Activated gamma-delta T cell treated with Interleukin-2 at 50 U/mL for 16 hours (primary cell): ENCODE results near the gene NEU1.
A peak's percentile ranks its signal among the peaks of the same experiment; 100 is the strongest.

Experiments used
- DNase-seq: peaks from one replicate; pipeline ENCODE4 v3.0.0-alpha.2; 2020

NEU1 gene

GRCh38 chr6:31892821-31893220 is 30.2 kb upstream of the NEU1 start:
- no peak for DNase-seq

GRCh38 chr6:31889331-31889972 is 26.8 kb upstream of the NEU1 start:
- no peak for DNase-seq

- peak; percentile 53 for DNase-seq
Measured at GRCh38 chr6:31888276-31889258, 25.9 kb upstream of the NEU1 start.

GRCh38 chr6:31887173-31888007 is 24.8 kb upstream of the NEU1 start:
- DNase-seq: no peak

GRCh38 chr6:31886541-31886991 is 23.9 kb upstream of the NEU1 start:
- DNase-seq: no peak

GRCh38 chr6:31884528-31885035 is 22.0 kb upstream of the NEU1 start:
- no peak for DNase-seq

GRCh38 chr6:31883676-31884075 is 21.1 kb upstream of the NEU1 start:
- no peak for DNase-seq

- no peak for DNase-seq
Measured at GRCh38 chr6:31882344-31882743, 19.7 kb upstream of the NEU1 start.

GRCh38 chr6:31881136-31881859 is 18.7 kb upstream of the NEU1 start:
- no peak for DNase-seq

- no peak for DNase-seq
Measured at GRCh38 chr6:31880616-31881015, 18.0 kb upstream of the NEU1 start.

- no peak for DNase-seq
Measured at GRCh38 chr6:31879901-31880300, 17.3 kb upstream of the NEU1 start.

- no peak for DNase-seq
Measured at GRCh38 chr6:31879143-31879542, 16.5 kb upstream of the NEU1 start.

GRCh38 chr6:31878726-31879125 is 16.1 kb upstream of the NEU1 start, which contains the start of gene SLC44A4:
Gene SLC44A4, minus strand, starts transcription at chr6:31878997. Its CDS starts 17 bp downstream, at chr6:31878980.
- DNase-seq: no peak

GRCh38 chr6:31878222-31878621 is 15.6 kb upstream of the NEU1 start:
- no peak for DNase-seq

GRCh38 chr6:31877651-31878161 is 15.1 kb upstream of the NEU1 start:
- DNase-seq: no peak

GRCh38 chr6:31877125-31877650 is 14.6 kb upstream of the NEU1 start:
- no peak for DNase-seq

- no peak for DNase-seq
Measured at GRCh38 chr6:31876357-31876756, 13.7 kb upstream of the NEU1 start.

- DNase-seq: no peak
Measured at GRCh38 chr6:31875877-31876276, 13.3 kb upstream of the NEU1 start.

GRCh38 chr6:31874836-31875572 is 12.4 kb upstream of the NEU1 start:
- no peak for DNase-seq

GRCh38 chr6:31874084-31874670 is 11.6 kb upstream of the NEU1 start:
- DNase-seq: no peak
